Smooth muscle cell (in vitro differentiated cells): Measurements from ENCODE around the gene SLC34A1. TPM values are rescaled to one million over a fixed set of nuclear protein-coding genes. Genes with fewer than 3 reads are reported as not detected.

ENCODE experiments used
- DNase-seq: peaks from one replicate; lab custom pipeline; 2025; ENCODE audit not compliant: unreplicated experiment; lab: John Stamatoyannopoulos, UW
- H2AFZ ChIP-seq: fragments of 200-600 bp; sonication (generic); 2 replicates; pipeline ENCODE4 v1.6.0; 2016; ENCODE audit warnings: antibody characterized with exemption, low read depth, mild to moderate bottlenecking
- H3F3A ChIP-seq: fragments of 200-600 bp; sonication (generic); 2 replicates; pipeline ENCODE4 v1.6.0; 2017; ENCODE audit warnings: antibody characterized with exemption, low read depth
- H3K27ac ChIP-seq: fragments of 200-600 bp; sonication (generic); 2 replicates; pipeline ENCODE4 v1.5.1; 2016; ENCODE audit warnings: low read depth, mild to moderate bottlenecking
- H3K27me3 ChIP-seq: fragments of 200-600 bp; sonication (generic); 2 replicates; pipeline ENCODE4 v1.6.1; 2016; ENCODE audit warnings: low read depth, mild to moderate bottlenecking
- H3K36me3 ChIP-seq: fragments of 200-600 bp; sonication (generic); 2 replicates; pipeline ENCODE4 v1.5.1; 2016; ENCODE audit warnings: low read depth
- H3K4me1 ChIP-seq: fragments of 200-600 bp; sonication (generic); 2 replicates; pipeline ENCODE4 v1.5.1; 2016; ENCODE audit warnings: low read depth
- H3K4me2 ChIP-seq: fragments of 200-600 bp; sonication (generic); 2 replicates; pipeline ENCODE4 v1.6.0; 2016; ENCODE audit warnings: mild to moderate bottlenecking
- H3K4me3 ChIP-seq: fragments of 200-600 bp; sonication (generic); 2 replicates; pipeline ENCODE4 v1.5.1; 2016; ENCODE audit warnings: mild to moderate bottlenecking
- H3K79me2 ChIP-seq: fragments of 200-600 bp; sonication (generic); 2 replicates; pipeline ENCODE4 v1.6.0; 2016; ENCODE audit warnings: low read depth, mild to moderate bottlenecking
- H3K9ac ChIP-seq: fragments of 200-600 bp; sonication (generic); 2 replicates; pipeline ENCODE4 v1.6.0; 2016; ENCODE audit warnings: low read depth
- H3K9me3 ChIP-seq: fragments of 200-600 bp; sonication (generic); replicated peaks from 2 replicates; pipeline ENCODE4 v1.5.1; 2016; ENCODE audit warnings: low read depth
- H4K20me1 ChIP-seq: fragments of 200-600 bp; sonication (generic); 2 replicates; pipeline ENCODE4 v1.6.0; 2016; ENCODE audit warnings: low read depth
- WGBS: methylation state at CpG from one replicate; pipeline ENCODE4 v1.1.7; 2016; ENCODE audit warnings: low lambda C conversion rate; 5-methylcytosine and 5-hydroxymethylcytosine counted together
- polyA plus RNA-seq: library from polyadenylated mRNA; unstranded; fragments of >200 nt; fragmentation: Nextera tagmentation; extraction: Ambion mirVana; gene quantifications from 2 replicates; pipeline ENCODE4 v1.2.1, GENCODE V29; 2016
- total RNA-seq: library from RNA; depleted of rRNA; stranded (reverse); fragments of >200 nt; gene quantifications from 2 replicates; pipeline ENCODE4 v1.2.3, GENCODE V29; 2014
- TF ChIP-seq, protein P1 (sequence below): fragments of 200-600 bp; sonication (generic); IDR thresholded peaks from 2 replicates; pipeline ENCODE4 v1.5.1; 2017; ENCODE audit warnings: borderline replicate concordance, mild to moderate bottlenecking, antibody characterized with exemption; ENCODE audit not compliant: insufficient read depth, poor library complexity, severe bottlenecking

SLC34A1 gene
- total and polyA plus RNA-seq, 2 experiments from 2014 or later: not detected

DNA sequence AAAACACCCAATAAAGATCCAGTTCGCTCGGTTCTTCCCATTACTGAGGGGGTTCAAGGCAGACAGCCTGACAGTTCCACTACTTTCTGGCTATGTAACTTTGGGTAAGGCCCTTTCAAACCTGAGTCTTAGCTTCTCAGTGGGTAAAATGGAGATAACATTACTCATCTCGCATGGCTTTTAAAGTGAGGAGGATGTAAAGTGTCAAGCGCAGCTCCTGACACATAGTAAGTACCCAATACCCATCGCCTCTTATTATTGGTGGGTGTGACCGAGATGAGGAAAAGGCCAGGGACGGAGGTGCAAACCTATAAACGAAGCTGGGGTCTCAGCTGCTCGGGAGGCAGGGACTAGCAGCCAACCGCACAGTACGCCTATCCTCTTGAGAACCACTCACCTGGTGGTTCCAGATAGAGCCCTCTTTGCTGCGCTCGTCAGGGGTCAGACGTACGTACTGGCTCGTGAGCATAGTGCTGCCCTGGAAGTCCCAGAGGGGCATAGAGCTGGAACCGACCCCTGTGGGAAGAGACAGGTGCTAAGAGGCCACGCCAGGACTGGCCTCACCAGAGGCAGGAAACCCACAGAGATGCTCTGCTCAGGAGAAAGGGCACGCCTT lies 33.4 kb upstream of the SLC34A1 start:
- Histone ChIP-seq H3K4me3 (peak overlapping the region; percentile 78), H3K27me3 (no peaks in the 10 kb centered on the region), H3K4me1 (peaks cover 12% of the 10 kb centered on the region), H3F3A (no peaks in the 10 kb centered on the region), H3K36me3 (no peaks in the 10 kb centered on the region), H3K9me3 (no peaks in the 10 kb centered on the region), H3K9ac (peak overlapping the region; percentile 89), H2AFZ (peak overlapping the region; percentile 88), H3K79me2 (peaks cover 52% of the 10 kb centered on the region), H3K4me2 (peak overlapping the region; percentile 92), H3K27ac (peak overlapping the region; percentile 85), H4K20me1 (peaks cover 31% of the 10 kb centered on the region)
- TF ChIP-seq, protein P1, sequence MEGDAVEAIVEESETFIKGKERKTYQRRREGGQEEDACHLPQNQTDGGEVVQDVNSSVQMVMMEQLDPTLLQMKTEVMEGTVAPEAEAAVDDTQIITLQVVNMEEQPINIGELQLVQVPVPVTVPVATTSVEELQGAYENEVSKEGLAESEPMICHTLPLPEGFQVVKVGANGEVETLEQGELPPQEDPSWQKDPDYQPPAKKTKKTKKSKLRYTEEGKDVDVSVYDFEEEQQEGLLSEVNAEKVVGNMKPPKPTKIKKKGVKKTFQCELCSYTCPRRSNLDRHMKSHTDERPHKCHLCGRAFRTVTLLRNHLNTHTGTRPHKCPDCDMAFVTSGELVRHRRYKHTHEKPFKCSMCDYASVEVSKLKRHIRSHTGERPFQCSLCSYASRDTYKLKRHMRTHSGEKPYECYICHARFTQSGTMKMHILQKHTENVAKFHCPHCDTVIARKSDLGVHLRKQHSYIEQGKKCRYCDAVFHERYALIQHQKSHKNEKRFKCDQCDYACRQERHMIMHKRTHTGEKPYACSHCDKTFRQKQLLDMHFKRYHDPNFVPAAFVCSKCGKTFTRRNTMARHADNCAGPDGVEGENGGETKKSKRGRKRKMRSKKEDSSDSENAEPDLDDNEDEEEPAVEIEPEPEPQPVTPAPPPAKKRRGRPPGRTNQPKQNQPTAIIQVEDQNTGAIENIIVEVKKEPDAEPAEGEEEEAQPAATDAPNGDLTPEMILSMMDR: no peak
- WGBS: 20% methylated on average over 19 of the region's 19 CpGs
- no peak for DNase-seq

DNA sequence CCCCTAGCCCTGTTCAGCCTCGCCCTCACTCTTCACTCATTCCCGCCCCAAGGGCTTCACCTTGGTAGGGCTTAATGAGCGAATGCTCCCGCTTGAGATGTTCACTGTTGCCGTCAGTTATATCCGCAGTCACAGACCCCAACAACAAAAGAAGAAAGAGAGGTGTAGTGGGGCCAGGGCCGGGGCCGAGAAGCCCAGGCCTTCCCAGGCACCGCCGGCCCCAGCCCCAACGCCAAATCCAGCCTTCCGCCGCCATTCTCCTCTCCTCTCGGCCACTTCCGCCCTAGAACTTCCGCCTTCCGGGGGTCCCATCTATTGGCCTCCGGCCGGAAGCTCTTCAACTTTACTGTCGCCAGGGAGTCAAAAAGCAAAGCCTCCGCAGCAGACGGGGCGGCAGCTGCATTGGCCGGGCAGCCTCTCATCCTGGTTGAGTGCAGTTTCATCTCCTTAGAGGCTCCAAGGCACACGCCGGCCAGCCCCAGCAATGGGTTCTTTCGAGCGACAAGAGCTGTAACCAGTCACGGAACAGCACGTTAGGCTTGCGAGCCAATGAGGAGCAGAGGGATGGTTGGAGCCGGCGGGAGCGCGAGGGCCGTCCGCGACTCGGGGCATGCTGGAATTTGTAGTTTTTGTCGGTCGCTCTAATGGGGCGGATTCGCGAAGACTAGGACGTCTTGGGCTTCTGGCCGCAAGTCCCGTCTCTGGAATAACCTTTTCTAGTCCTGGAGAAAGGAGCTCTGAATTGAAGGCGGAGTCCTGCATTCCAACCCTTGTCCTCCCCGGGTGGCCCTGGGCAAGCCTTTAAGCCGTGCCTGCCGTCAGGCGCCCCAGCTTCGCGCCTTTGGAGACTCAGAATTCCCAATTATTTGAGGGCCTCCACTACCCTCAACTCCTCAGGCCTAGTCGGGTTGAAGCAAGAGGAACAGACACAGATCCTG lies 32.6 kb upstream of the SLC34A1 start, which contains the start of gene LMAN2:
TSS of gene LMAN2 (minus strand) at position 277 of the 938 bp plus-strand sequence. CDS start at position 256, 21 bp downstream.
- TF ChIP-seq, protein P1: no peak
- H3K9ac ChIP-seq: peak within 1 kb of the TSS; percentile 89
- H3K27ac ChIP-seq: peak within 1 kb of the TSS; percentile 85
- peaks cover 23% of the 10 kb centered on the region for H4K20me1 ChIP-seq
- peaks cover 12% of the 10 kb centered on the region for H3K4me1 ChIP-seq
- no peaks in the 10 kb centered on the region for H3K9me3 ChIP-seq
- H2AFZ ChIP-seq: peak within 1 kb of the TSS; percentile 88
- H3F3A ChIP-seq: no peaks in the 10 kb centered on the region
- H3K79me2 ChIP-seq: peaks cover 44% of the 10 kb centered on the region
- peak within 1 kb of the TSS; percentile 78 for H3K4me3 ChIP-seq
- 7% methylated on average over 55 of the region's 55 CpGs for WGBS
- no peaks in the 10 kb centered on the region for H3K36me3 ChIP-seq
- DNase-seq: peak; percentile 59
- H3K4me2 ChIP-seq: peak within 1 kb of the TSS; percentile 92
- H3K27me3 ChIP-seq: no peaks in the 10 kb centered on the region

- no peak overlapping the region for H3K4me2 ChIP-seq
- no peak for DNase-seq
- H3K27ac ChIP-seq: no peak overlapping the region
- peaks cover 10% of the 10 kb centered on the region for H4K20me1 ChIP-seq
- H3K9me3 ChIP-seq: no peaks in the 10 kb centered on the region
- H3K36me3 ChIP-seq: no peaks in the 10 kb centered on the region
- H3K4me3 ChIP-seq: no peak overlapping the region
- H3K4me1 ChIP-seq: peaks cover 12% of the 10 kb centered on the region
- H2AFZ ChIP-seq: no peak overlapping the region
- 93% methylated on average over 5 of the region's 5 CpGs for WGBS
- H3K27me3 ChIP-seq: no peaks in the 10 kb centered on the region
- peaks cover 30% of the 10 kb centered on the region for H3K79me2 ChIP-seq
- H3K9ac ChIP-seq: no peak overlapping the region
- H3F3A ChIP-seq: no peaks in the 10 kb centered on the region
- TF ChIP-seq, protein P1: no peak
Observed at GRCh38 chr5:177353093-177353492, 31.1 kb upstream of the SLC34A1 start.
